Glutamatergic neuron (in vitro differentiated cells): ENCODE measurements around the gene TFR2. TPM values are rescaled to one million over a fixed set of nuclear protein-coding genes. Genes with fewer than 3 reads are reported as not detected.

Source experiments
- DNase-seq: peaks from one replicate; pipeline ENCODE4 v3.0.0; 2022
- H3K27ac Mint-ChIP-seq: one replicate; pipeline ENCODE4 v1.8.0; 2020; ENCODE audit warnings: mild to moderate bottlenecking, mixed read lengths, inconsistent platforms; ENCODE audit not compliant: unreplicated experiment
- H3K27me3 Mint-ChIP-seq: one replicate; pipeline ENCODE4 v1.8.0; 2020; ENCODE audit warnings: mild to moderate bottlenecking, moderate library complexity, mixed read lengths, inconsistent platforms; ENCODE audit not compliant: unreplicated experiment
- H3K36me3 Mint-ChIP-seq: one replicate; pipeline ENCODE4 v1.8.0; 2020; ENCODE audit warnings: mild to moderate bottlenecking, mixed read lengths, inconsistent platforms; ENCODE audit not compliant: unreplicated experiment
- H3K4me1 Mint-ChIP-seq: one replicate; pipeline ENCODE4 v1.8.0; 2020; ENCODE audit warnings: mild to moderate bottlenecking, low read depth, mixed read lengths, inconsistent platforms; ENCODE audit not compliant: unreplicated experiment
- H3K4me3 Mint-ChIP-seq: one replicate; pipeline ENCODE4 v1.8.0; 2020; ENCODE audit warnings: mild to moderate bottlenecking, mixed read lengths, inconsistent platforms; ENCODE audit not compliant: unreplicated experiment
- H3K9me3 Mint-ChIP-seq: one replicate; pipeline ENCODE4 v1.8.0; 2020; ENCODE audit warnings: mild to moderate bottlenecking, moderate library complexity, mixed read lengths, inconsistent platforms; ENCODE audit not compliant: unreplicated experiment
- CTCF ChIP-seq: fragments of 200-600 bp; sonication (generic); IDR thresholded peaks from one replicate; pipeline ENCODE4 v1.5.0; 2021; ENCODE audit not compliant: partially characterized antibody, unreplicated experiment
- total RNA-seq: library from RNA; stranded (reverse); fragmentation: NEBNext Ultra II Directional; extraction: Animal tissue kit (Norgen Biotek cat#: 25700); gene quantifications from one replicate; pipeline ENCODE4 v1.2.1, GENCODE V29; 2021; ENCODE audit not compliant: unreplicated experiment

TFR2 gene
- total RNA-seq, 1 donor from 2014 or later = 5.1 TPM

GRCh38 chr7:100590077-100590737 lies 51.1 kb downstream of the TFR2 start:
- H3K4me3 Mint-ChIP-seq = peak overlapping the region; percentile 10
- H3K27ac Mint-ChIP-seq = peak overlapping the region; percentile 3
- no peaks in the 10 kb centered on the region for H3K36me3 Mint-ChIP-seq
- DNase-seq = no peak
- peaks cover 5% of the 10 kb centered on the region for H3K27me3 Mint-ChIP-seq
- peaks cover 10% of the 10 kb centered on the region for H3K4me1 Mint-ChIP-seq
- peaks cover 10% of the 10 kb centered on the region for H3K9me3 Mint-ChIP-seq
- TF ChIP-seq CTCF = no peak

GRCh38 chr7:100589341-100589947 lies 51.9 kb downstream of the TFR2 start:
- peaks cover 7% of the 10 kb centered on the region for H3K27me3 Mint-ChIP-seq
- H3K9me3 Mint-ChIP-seq = peaks cover 12% of the 10 kb centered on the region
- no peak for DNase-seq
- no peak overlapping the region for H3K27ac Mint-ChIP-seq
- TF ChIP-seq CTCF = no peak
- H3K4me1 Mint-ChIP-seq = peaks cover 10% of the 10 kb centered on the region
- H3K4me3 Mint-ChIP-seq = no peak overlapping the region
- H3K36me3 Mint-ChIP-seq = no peaks in the 10 kb centered on the region

GRCh38 chr7:100588438-100588837 lies 52.9 kb downstream of the TFR2 start:
- Mint-ChIP-seq H3K4me3 (peak overlapping the region; percentile 60), H3K4me1 (peaks cover 17% of the 10 kb centered on the region), H3K36me3 (no peaks in the 10 kb centered on the region), H3K9me3 (peaks cover 12% of the 10 kb centered on the region), H3K27ac (peak overlapping the region; percentile 14), H3K27me3 (peaks cover 13% of the 10 kb centered on the region)
- no peak for TF ChIP-seq CTCF
- no peak for DNase-seq

- Mint-ChIP-seq H3K27me3 (peaks cover 11% of the 10 kb centered on the region), H3K9me3 (peaks cover 12% of the 10 kb centered on the region), H3K4me1 (peaks cover 24% of the 10 kb centered on the region), H3K27ac (peak within 1 kb of the TSS; percentile 98), H3K36me3 (no peaks in the 10 kb centered on the region), H3K4me3 (peak within 1 kb of the TSS; percentile 99)
- DNase-seq = peak; percentile 99
- TF ChIP-seq CTCF = no peak
These were observed 54.9 kb downstream of the TFR2 start, which contains the start of gene FBXO24 for GRCh38 chr7:100586266-100587025. FBXO24 (plus strand) TSS chr7:100586328; CDS start chr7:100586626, 298 bp downstream.
